Measurements from ENCODE around the gene AHCYL1. TPM values are rescaled to one million over a fixed set of nuclear protein-coding genes. Genes with fewer than 3 reads are reported as not detected.

Gene AHCYL1
- total RNA-seq, 4 donors from 2014 or later: 82.6 to 102 (median 92.4) TPM

- TF ChIP-seq EP300 (IDR thresholded peaks at IDR 0.05) (no peak), POLR2A (IDR thresholded peaks at IDR 0.05) (no peak), CTCF (IDR thresholded peaks at IDR 0.05) (no peak), POLR2AphosphoS5 (IDR thresholded peaks at IDR 0.05) (no peak)
- Histone ChIP-seq H3K36me3 (peaks cover 0 to 100% of the 10 kb centered on the region in 2 donors), H3K27ac (no peak overlapping the region), H3K4me1 (no peaks in the 10 kb centered on the region), H3K9me3 (no peaks in the 10 kb centered on the region), H3K4me3 (no peak overlapping the region), H3K27me3 (no peaks in the 10 kb centered on the region)
- 100% methylated on average over 1 of the region's 10 CpGs; no CpG with 5 or more reads in 1 of the 2 donors for WGBS, 2 donors (ENCODE audit: low coverage in 1 of 2)
- ATAC-seq: no peak
These were observed 58.5 kb downstream of the AHCYL1 start for GRCh38 chr1:110043016-110043415.

DNA sequence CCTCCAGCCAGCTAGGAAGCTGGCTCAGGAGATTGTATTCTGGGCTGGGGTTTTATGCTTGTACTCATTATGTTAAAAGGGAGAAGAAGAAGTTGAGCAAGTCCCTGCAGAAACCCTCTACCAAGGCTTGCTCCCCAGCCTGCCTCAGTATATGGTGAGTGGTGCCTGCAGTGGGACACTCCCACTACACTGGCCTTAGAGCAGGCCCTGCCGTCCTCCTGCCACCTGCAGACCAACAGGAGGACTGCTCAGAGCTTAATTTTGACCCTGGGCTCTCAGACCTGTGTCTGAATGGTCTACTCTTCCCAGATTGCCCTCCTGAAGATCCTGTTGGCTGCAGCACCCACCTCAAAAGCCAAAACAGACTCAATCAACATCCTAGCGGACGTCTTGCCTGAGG lies 62.9 kb downstream of the AHCYL1 start:
- Histone ChIP-seq H3K4me1 (peaks cover 0 to 13% (median 12%) of the 10 kb centered on the region in 3 donors), H3K36me3 (peaks cover 0 to 100% of the 10 kb centered on the region in 2 donors), H3K9me3 (no peaks in the 10 kb centered on the region), H3K4me3 (no peak overlapping the region), H3K27me3 (no peaks in the 10 kb centered on the region), H3K27ac (no peak overlapping the region)
- WGBS, 2 donors (ENCODE audit: low coverage in 1 of 2): 40 to 90% methylated on average over 1 to 3 of the region's 3 CpGs
- TF ChIP-seq POLR2AphosphoS5 (IDR thresholded peaks at IDR 0.05) (no peak), POLR2A (IDR thresholded peaks at IDR 0.05) (no peak), CTCF (IDR thresholded peaks at IDR 0.05) (no peak), EP300 (IDR thresholded peaks at IDR 0.05) (no peak)
- no peak for ATAC-seq

GRCh38 chr1:110048240-110048639 lies 63.7 kb downstream of the AHCYL1 start:
- Histone ChIP-seq H3K27ac (no peak overlapping the region), H3K4me1 (peaks cover 0 to 13% (median 12%) of the 10 kb centered on the region in 3 donors), H3K4me3 (no peak overlapping the region), H3K36me3 (peaks cover 0 to 100% of the 10 kb centered on the region in 2 donors), H3K9me3 (no peaks in the 10 kb centered on the region), H3K27me3 (no peaks in the 10 kb centered on the region)
- ATAC-seq: no peak
- TF ChIP-seq CTCF (IDR thresholded peaks at IDR 0.05) (no peak), POLR2AphosphoS5 (IDR thresholded peaks at IDR 0.05) (no peak), EP300 (IDR thresholded peaks at IDR 0.05) (no peak)
- WGBS, 2 donors (ENCODE audit: low coverage in 1 of 2): 82% methylated on average over 3 of the region's 5 CpGs; no CpG with 5 or more reads in 1 of the 2 donors

DNA sequence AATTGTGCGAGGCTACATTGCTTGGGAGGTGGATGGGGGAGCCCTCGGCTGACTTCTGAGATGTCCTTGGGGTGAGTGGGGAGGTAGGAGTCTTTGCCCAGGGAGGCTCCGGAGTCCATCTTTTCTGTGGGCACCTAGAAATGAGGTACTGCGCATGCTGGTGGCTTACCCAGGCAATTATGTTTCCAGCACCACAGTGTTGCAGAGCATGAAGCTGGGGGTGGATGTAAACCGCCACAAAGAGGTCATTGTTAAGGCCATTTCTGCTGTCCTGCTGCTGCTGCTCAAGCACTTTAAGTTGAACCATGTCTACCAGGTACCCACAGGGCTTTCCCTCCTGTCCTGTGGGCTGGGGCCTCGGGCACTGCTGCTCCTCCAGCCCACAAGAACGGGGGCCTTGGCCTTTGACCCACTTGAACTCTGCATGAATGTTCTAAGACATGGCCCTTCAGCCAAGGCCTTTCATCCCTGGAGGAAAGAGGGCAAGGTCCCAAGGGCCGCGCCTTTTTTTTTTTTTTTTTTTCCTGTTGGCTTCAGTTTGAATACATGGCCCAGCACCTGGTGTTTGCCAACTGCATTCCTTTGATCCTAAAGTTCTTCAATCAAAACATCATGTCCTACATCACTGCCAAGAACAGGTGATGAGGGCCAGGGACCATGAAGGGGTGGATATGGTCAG lies 64.5 kb downstream of the AHCYL1 start:
- H3K4me3 ChIP-seq: no peak overlapping the region
- no peaks in the 10 kb centered on the region for H3K27me3 ChIP-seq
- WGBS, 2 donors (ENCODE audit: low coverage in 1 of 2): 63 to 82% methylated on average over 3 to 8 of the region's 9 CpGs
- H3K27ac ChIP-seq: peak overlapping the region in 2 of 4 donors; percentile 15 to 31
- no peaks in the 10 kb centered on the region for H3K9me3 ChIP-seq
- ATAC-seq: no peak
- peaks cover 0 to 13% (median 12%) of the 10 kb centered on the region in 3 donors for H3K4me1 ChIP-seq
- TF ChIP-seq POLR2AphosphoS5 (IDR thresholded peaks at IDR 0.05) (no peak), CTCF (IDR thresholded peaks at IDR 0.05) (no peak), POLR2A (IDR thresholded peaks at IDR 0.05) (no peak), EP300 (IDR thresholded peaks at IDR 0.05) (no peak)
- H3K36me3 ChIP-seq: peaks cover 0 to 100% of the 10 kb centered on the region in 2 donors
